Keratinocyte (primary cell): ENCODE results near the gene RNASEH1. TPM values are rescaled to one million over a fixed set of nuclear protein-coding genes. Genes with fewer than 3 reads are reported as not detected.

Source experiments
- DNase-seq: peaks from one replicate; pipeline ENCODE4 v3.0.0-alpha.2; 2011; ENCODE audit warnings: low read depth, missing footprints, low spot score
- FAIRE-seq: peaks from 2 replicates; lab custom pipeline; 2011; peaks lifted over from hg19 to GRCh38; lab: Jason Lieb, UNC
- H2AFZ ChIP-seq: 2 replicates; pipeline ENCODE4 v1.6.0; 2012; ENCODE audit warnings: low read length, control low read depth, inconsistent platforms; ENCODE audit not compliant: control insufficient read depth
- H3K27ac ChIP-seq: 2 replicates; pipeline ENCODE4 v1.5.1; 2011; ENCODE audit warnings: low read length; ENCODE audit not compliant: control insufficient read depth, insufficient read depth
- H3K27me3 ChIP-seq: 3 replicates; pipeline ENCODE4 v1.6.0; 2011; ENCODE audit warnings: low read length; ENCODE audit not compliant: control insufficient read depth, insufficient read depth; ENCODE audit errors: extremely low read depth
- H3K36me3 ChIP-seq, 2 experiments: 2 replicates in 1 of 2; 3 replicates in 1 of 2; pipeline ENCODE4 v1.5.1; 2011; ENCODE audit warnings: low read length in 2 of 2, mild to moderate bottlenecking in 1 of 2; ENCODE audit not compliant: control insufficient read depth in 2 of 2, insufficient read depth in 2 of 2; ENCODE audit errors: extremely low read depth in 1 of 2
- H3K4me1 ChIP-seq: 3 replicates; pipeline ENCODE4 v1.5.1; 2011; ENCODE audit warnings: low read length; ENCODE audit not compliant: control insufficient read depth, insufficient read depth; ENCODE audit errors: extremely low read depth
- H3K4me2 ChIP-seq: 3 replicates; pipeline ENCODE4 v1.6.0; 2011; ENCODE audit warnings: low read depth, low read length; ENCODE audit not compliant: control insufficient read depth, insufficient read depth; ENCODE audit errors: extremely low read depth
- H3K4me3 ChIP-seq, 3 experiments: fragments of 200-600 bp in 1 of 3; sonication (generic) in 1 of 3; 2 replicates in 2 of 3; 3 replicates in 1 of 3; pipeline ENCODE4 v1.5.1; 2011 to 2016; ENCODE audit warnings: low read length in 3 of 3, mild to moderate bottlenecking in 3 of 3, control low read depth in 2 of 3, inconsistent platforms in 1 of 3, low read depth in 1 of 3, mixed read lengths in 1 of 3, mixed run types in 1 of 3, moderate library complexity in 1 of 3; ENCODE audit not compliant: control insufficient read depth in 2 of 3, insufficient read depth in 2 of 3; ENCODE audit errors: extremely low read depth in 1 of 3
- H3K79me2 ChIP-seq: 2 replicates; pipeline ENCODE4 v1.6.0; 2012; ENCODE audit warnings: low read length; ENCODE audit not compliant: control insufficient read depth, insufficient read depth
- H3K9ac ChIP-seq: 3 replicates; pipeline ENCODE4 v1.6.0; 2011; ENCODE audit warnings: low read length; ENCODE audit not compliant: control insufficient read depth, insufficient read depth; ENCODE audit errors: extremely low read depth
- H3K9me1 ChIP-seq: 3 replicates; pipeline ENCODE4 v1.6.0; 2011; ENCODE audit warnings: low read length; ENCODE audit not compliant: control insufficient read depth, insufficient read depth; ENCODE audit errors: extremely low read depth
- H3K9me3 ChIP-seq: 2 replicates; pipeline ENCODE4 v1.5.1; 2012; ENCODE audit warnings: low read depth, low read length; ENCODE audit not compliant: control insufficient read depth
- H4K20me1 ChIP-seq: 3 replicates; pipeline ENCODE4 v1.6.0; 2011; ENCODE audit warnings: low read length; ENCODE audit not compliant: control insufficient read depth, insufficient read depth; ENCODE audit errors: extremely low read depth
- EZH2 ChIP-seq: IDR thresholded peaks from one replicate; pipeline ENCODE4 v1.6.1; 2012; ENCODE audit warnings: inconsistent platforms, mild to moderate bottlenecking, low read length, moderate library complexity
- dilution Hi-C: fragments of 300-500 bp; cut with MboI; formaldehyde crosslinking; loops from one replicate; pipeline ENCODE4 v1.7.0; 2020; ENCODE audit warnings: low sequenced_read_pairs; ENCODE audit not compliant: extremely low pct_ligation_motif_present
- polyA plus RNA-seq, 5 experiments: library from polyadenylated mRNA; depleted of rRNA in 3 of 5; stranded (reverse) in 3 of 5; stranded (forward) in 1 of 5; unstranded in 1 of 5; fragments of >200 nt; gene quantifications; 1 replicate in 1 of 5; 2 replicates in 3 of 5; 3 replicates in 1 of 5; pipeline versions ENCODE4 v1.2.1 to v1.2.3, GENCODE V29; 2011 to 2012; ENCODE audit warnings: missing spikeins in 2 of 5, low read depth in 1 of 5, low replicate concordance in 1 of 5
- TF ChIP-seq, protein P1 (sequence below), 3 experiments: IDR thresholded peaks in 1 of 3; conservative IDR thresholded peaks in 1 of 3; optimal IDR thresholded peaks in 1 of 3; 2 replicates in 2 of 3; 3 replicates in 1 of 3; pipeline versions ENCODE3 to v1.5.1; 2011; ENCODE audit warnings: low read length in 3 of 3, mild to moderate bottlenecking in 3 of 3, moderate library complexity in 2 of 3, control low read depth in 1 of 3, inconsistent platforms in 1 of 3; ENCODE audit not compliant: insufficient read depth in 2 of 3; ENCODE audit errors: extremely low read depth in 1 of 3

Gene RNASEH1
- polyA plus RNA-seq, 1 donor (not counting 4 experiments of a cell fraction or from before 2014, with no cell fraction given): 15.3 TPM

DNA sequence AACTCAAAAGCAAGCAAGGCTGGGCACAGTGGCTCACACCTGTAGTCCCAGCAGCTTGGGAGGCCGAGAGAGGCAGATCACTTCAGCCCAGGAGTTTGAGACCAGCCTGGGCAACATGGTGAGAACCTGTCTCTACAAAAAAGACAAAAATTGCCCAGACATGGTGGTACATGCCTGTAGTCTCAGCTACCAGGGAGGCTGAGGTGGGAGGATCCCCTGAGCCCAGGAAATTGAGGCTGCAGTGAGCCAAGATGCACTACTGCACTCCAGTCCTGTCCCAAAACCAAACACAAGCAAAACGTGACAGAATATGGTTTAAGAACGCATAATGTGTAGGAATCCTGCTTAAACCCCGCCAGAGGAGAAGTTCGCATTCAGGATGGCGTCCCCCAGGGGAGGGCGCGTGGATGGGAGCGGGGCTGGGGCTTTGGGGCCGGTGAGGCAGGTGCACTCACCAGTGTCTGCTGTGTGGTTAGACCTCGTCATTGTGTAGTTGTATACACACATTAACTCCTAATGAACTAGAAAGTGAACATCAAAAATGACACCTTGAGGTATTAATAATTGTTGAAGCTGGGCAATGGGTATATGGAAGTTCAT is 42.2 kb upstream of the RNASEH1 start:
- no peaks in the 10 kb centered on the region for H4K20me1 ChIP-seq
- no peak for DNase-seq
- H2AFZ ChIP-seq: no peak overlapping the region
- H3K27me3 ChIP-seq: no peaks in the 10 kb centered on the region
- TF ChIP-seq, protein P1, sequence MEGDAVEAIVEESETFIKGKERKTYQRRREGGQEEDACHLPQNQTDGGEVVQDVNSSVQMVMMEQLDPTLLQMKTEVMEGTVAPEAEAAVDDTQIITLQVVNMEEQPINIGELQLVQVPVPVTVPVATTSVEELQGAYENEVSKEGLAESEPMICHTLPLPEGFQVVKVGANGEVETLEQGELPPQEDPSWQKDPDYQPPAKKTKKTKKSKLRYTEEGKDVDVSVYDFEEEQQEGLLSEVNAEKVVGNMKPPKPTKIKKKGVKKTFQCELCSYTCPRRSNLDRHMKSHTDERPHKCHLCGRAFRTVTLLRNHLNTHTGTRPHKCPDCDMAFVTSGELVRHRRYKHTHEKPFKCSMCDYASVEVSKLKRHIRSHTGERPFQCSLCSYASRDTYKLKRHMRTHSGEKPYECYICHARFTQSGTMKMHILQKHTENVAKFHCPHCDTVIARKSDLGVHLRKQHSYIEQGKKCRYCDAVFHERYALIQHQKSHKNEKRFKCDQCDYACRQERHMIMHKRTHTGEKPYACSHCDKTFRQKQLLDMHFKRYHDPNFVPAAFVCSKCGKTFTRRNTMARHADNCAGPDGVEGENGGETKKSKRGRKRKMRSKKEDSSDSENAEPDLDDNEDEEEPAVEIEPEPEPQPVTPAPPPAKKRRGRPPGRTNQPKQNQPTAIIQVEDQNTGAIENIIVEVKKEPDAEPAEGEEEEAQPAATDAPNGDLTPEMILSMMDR (optimal IDR thresholded peaks at IDR 0.05 in 1 of 3, IDR thresholded peaks at IDR 0.05 in 1 of 3, conservative IDR thresholded peaks at IDR 0.05 in 1 of 3; ENCODE audit: extremely low read depth in 1 of 3, insufficient read depth in 2 of 3, low read length in 3 of 3): no peak
- no peak for TF ChIP-seq EZH2
- no peak overlapping the region for H3K4me3 ChIP-seq
- FAIRE-seq: no peak
- H3K9ac ChIP-seq: no peak overlapping the region
- no peak overlapping the region for H3K27ac ChIP-seq
- no peaks in the 10 kb centered on the region for H3K36me3 ChIP-seq
- dilution Hi-C loops: no loop called here
- no peaks in the 10 kb centered on the region for H3K9me1 ChIP-seq
- H3K9me3 ChIP-seq: no peaks in the 10 kb centered on the region
- H3K79me2 ChIP-seq: no peaks in the 10 kb centered on the region
- no peaks in the 10 kb centered on the region for H3K4me1 ChIP-seq
- no peak overlapping the region for H3K4me2 ChIP-seq

DNA sequence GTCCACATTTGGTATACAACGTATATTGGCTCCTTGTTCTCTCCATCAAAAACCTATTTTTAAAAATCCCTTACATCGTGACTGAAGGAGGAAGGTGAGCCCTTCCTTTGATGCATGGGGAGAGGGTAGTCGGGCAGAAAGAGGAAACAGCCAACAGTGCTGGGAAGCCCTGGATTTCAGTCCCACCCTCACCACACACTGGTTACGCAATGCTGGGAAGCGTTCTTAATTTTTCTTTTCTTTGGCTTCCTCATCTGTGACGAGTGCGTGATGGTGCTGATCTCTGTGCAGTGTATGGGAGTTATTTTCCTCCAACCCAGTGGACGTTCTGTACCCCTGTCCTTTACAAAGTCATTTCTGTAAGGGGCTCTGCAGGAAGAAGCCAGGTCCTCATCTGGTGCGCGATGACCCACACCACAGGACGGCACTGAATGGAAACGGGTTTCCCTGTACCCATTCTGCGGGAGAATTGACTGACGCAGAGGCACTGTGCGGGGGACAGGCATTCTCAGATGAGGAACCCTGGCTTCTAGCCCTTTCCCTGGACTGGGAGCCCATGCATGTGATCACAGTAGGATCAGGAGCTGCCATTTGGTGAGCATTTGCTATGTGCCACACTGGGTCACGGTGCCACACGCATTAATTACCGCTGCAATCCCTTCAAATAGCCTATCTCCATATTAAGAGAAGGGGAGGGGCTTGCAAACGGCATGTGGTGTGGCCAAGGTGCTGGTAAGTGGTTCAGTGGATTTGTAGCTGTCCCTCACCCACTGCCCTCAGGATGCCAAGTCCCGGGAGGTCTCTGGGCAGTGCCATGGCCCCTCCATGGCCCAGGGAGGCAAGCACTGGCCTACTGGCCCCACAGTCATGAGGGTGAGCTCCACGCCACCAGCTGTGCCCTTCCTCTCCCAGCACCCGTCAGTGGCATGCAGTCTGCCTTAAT is 41.0 kb upstream of the RNASEH1 start:
- no peaks in the 10 kb centered on the region for H3K9me3 ChIP-seq
- no peak overlapping the region for H3K4me2 ChIP-seq
- no peaks in the 10 kb centered on the region for H3K4me1 ChIP-seq
- H3K36me3 ChIP-seq: no peaks in the 10 kb centered on the region
- H3K79me2 ChIP-seq: no peaks in the 10 kb centered on the region
- no peaks in the 10 kb centered on the region for H3K27me3 ChIP-seq
- dilution Hi-C loops: no loop called here
- TF ChIP-seq, protein P1 (optimal IDR thresholded peaks at IDR 0.05 in 1 of 3, IDR thresholded peaks at IDR 0.05 in 1 of 3, conservative IDR thresholded peaks at IDR 0.05 in 1 of 3; ENCODE audit: extremely low read depth in 1 of 3, insufficient read depth in 2 of 3, low read length in 3 of 3): no peak
- no peak for TF ChIP-seq EZH2
- H3K9me1 ChIP-seq: no peaks in the 10 kb centered on the region
- DNase-seq (no peak), FAIRE-seq (no peak)
- H4K20me1 ChIP-seq: no peaks in the 10 kb centered on the region
- no peak overlapping the region for H3K4me3 ChIP-seq
- H3K27ac ChIP-seq: no peak overlapping the region
- no peak overlapping the region for H2AFZ ChIP-seq
- no peak overlapping the region for H3K9ac ChIP-seq
